ENCODE results near the gene CACNA1C. TPM values are rescaled to one million over a fixed set of nuclear protein-coding genes. Genes with fewer than 3 reads are reported as not detected.

The CACNA1C gene
- total RNA-seq, 5 donors from 2014 or later (not counting 1 experiment from before 2014, with no cell fraction given) = 0.10 to 0.26 (median 0.16) TPM

- Histone ChIP-seq H3K4me1 (ENCODE audit: control insufficient read depth in 1 of 2, extremely low read depth in 1 of 2, insufficient read depth in 2 of 2, low read length in 2 of 2) (no peaks in the 10 kb centered on the region), H3K36me3 (ENCODE audit: control insufficient read depth in 2 of 2, extremely low read depth in 1 of 2, insufficient read depth in 1 of 2, low read length in 1 of 2) (no peaks in the 10 kb centered on the region), H3K9me3 (no peaks in the 10 kb centered on the region), H3K27me3 (replicated peaks in 1 of 2; ENCODE audit: control insufficient read depth in 2 of 2, extremely low read depth in 1 of 2, insufficient read depth in 2 of 2, low read length in 1 of 2) (peaks cover 0 to 7% of the 10 kb centered on the region in 2 experiments), H3K4me3 (ENCODE audit: control insufficient read depth in 1 of 2, extremely low read depth in 1 of 2, low read length in 1 of 2) (no peak overlapping the region), H3K27ac (ENCODE audit: low read length) (no peak overlapping the region)
- Mint-ChIP-seq H3K27ac (no peak overlapping the region), H3K4me1 (peaks cover 0 to 6% (median 0%) of the 10 kb centered on the region in 3 donors), H3K27me3 (peaks cover 8 to 22% of the 10 kb centered on the region in 2 donors), H3K9me3 (peaks cover 0 to 3% (median 0%) of the 10 kb centered on the region in 3 donors), H3K36me3 (no peaks in the 10 kb centered on the region), H3K4me3 (no peak overlapping the region)
- CTCF ChIA-PET = no interaction called here
- no CpG with 5 or more reads among the region's 6 CpGs for WGBS (ENCODE audit: insufficient coverage)
- DNase-seq (no peak), ATAC-seq (replicated peaks in 1 of 4) (no peak)
- POLR2A ChIA-PET = no interaction called here
Measured at GRCh38 chr12:2743478-2743877, 690.7 kb downstream of the CACNA1C start.

GRCh38 chr12:2745655-2746054 lies 692.9 kb downstream of the CACNA1C start:
- POLR2A ChIA-PET = no interaction called here
- Histone ChIP-seq H3K4me3 (ENCODE audit: control insufficient read depth in 1 of 2, extremely low read depth in 1 of 2, low read length in 1 of 2) (no peak overlapping the region), H3K4me1 (ENCODE audit: control insufficient read depth in 1 of 2, extremely low read depth in 1 of 2, insufficient read depth in 2 of 2, low read length in 2 of 2) (no peaks in the 10 kb centered on the region), H3K9me3 (no peaks in the 10 kb centered on the region), H3K27ac (ENCODE audit: low read length) (no peak overlapping the region), H3K36me3 (ENCODE audit: control insufficient read depth in 2 of 2, extremely low read depth in 1 of 2, insufficient read depth in 1 of 2, low read length in 1 of 2) (no peaks in the 10 kb centered on the region), H3K27me3 (replicated peaks in 1 of 2; ENCODE audit: control insufficient read depth in 2 of 2, extremely low read depth in 1 of 2, insufficient read depth in 2 of 2, low read length in 1 of 2) (peaks cover 0 to 20% of the 10 kb centered on the region in 2 experiments)
- CTCF ChIA-PET = no interaction called here
- DNase-seq (no peak), ATAC-seq (replicated peaks in 1 of 4) (no peak)
- Mint-ChIP-seq H3K27me3 (peaks cover 5 to 30% of the 10 kb centered on the region in 2 donors), H3K27ac (no peak overlapping the region), H3K9me3 (peaks cover 0 to 3% (median 0%) of the 10 kb centered on the region in 3 donors), H3K4me3 (no peak overlapping the region), H3K36me3 (no peaks in the 10 kb centered on the region), H3K4me1 (no peaks in the 10 kb centered on the region)
- WGBS (ENCODE audit: insufficient coverage) = no CpG with 5 or more reads among the region's 2 CpGs

Other genes starting within 250 kb of the CACNA1C start
- gene LRTM2, start 232.4 kb upstream of the CACNA1C start, total RNA-seq = not detected
- 10 to 100 TPM; 10.2 to 14.8 (median 12.1) TPM for gene CACNA2D4, start 134.3 kb upstream of the CACNA1C start, total RNA-seq
- 10 to 100 TPM; 10.5 to 24.2 (median 20.3) TPM for gene DCP1B, start 48.5 kb upstream of the CACNA1C start, total RNA-seq

Measured in T-cell (primary cell).